ENCODE results near the gene YTHDC1. TPM values are rescaled to one million over a fixed set of nuclear protein-coding genes. Genes with fewer than 3 reads are reported as not detected.

The YTHDC1 gene
- total and polyA plus RNA-seq, 2 experiments from 2014 or later, result 72.3 to 144 TPM

DNA sequence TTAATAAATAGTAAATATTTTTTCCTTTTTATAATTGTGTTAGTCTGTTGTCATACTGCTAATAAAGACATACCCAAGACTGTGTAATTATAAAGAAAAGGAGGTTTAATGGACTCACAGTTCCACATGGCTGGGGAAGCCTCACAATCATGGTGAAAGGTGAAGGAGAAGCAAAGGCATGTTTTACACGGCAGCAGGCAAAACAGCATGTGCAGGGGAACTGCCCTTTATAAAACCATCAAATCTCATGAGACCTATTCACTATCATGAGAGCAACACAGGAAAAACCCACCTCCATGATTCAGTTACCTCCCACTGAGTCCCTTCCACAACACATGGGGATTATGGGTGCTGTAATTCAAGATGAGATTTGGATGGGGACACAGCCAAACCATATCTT lies 58.6 kb downstream of the YTHDC1 start (continued):
- TF ChIP-seq, protein P1, sequence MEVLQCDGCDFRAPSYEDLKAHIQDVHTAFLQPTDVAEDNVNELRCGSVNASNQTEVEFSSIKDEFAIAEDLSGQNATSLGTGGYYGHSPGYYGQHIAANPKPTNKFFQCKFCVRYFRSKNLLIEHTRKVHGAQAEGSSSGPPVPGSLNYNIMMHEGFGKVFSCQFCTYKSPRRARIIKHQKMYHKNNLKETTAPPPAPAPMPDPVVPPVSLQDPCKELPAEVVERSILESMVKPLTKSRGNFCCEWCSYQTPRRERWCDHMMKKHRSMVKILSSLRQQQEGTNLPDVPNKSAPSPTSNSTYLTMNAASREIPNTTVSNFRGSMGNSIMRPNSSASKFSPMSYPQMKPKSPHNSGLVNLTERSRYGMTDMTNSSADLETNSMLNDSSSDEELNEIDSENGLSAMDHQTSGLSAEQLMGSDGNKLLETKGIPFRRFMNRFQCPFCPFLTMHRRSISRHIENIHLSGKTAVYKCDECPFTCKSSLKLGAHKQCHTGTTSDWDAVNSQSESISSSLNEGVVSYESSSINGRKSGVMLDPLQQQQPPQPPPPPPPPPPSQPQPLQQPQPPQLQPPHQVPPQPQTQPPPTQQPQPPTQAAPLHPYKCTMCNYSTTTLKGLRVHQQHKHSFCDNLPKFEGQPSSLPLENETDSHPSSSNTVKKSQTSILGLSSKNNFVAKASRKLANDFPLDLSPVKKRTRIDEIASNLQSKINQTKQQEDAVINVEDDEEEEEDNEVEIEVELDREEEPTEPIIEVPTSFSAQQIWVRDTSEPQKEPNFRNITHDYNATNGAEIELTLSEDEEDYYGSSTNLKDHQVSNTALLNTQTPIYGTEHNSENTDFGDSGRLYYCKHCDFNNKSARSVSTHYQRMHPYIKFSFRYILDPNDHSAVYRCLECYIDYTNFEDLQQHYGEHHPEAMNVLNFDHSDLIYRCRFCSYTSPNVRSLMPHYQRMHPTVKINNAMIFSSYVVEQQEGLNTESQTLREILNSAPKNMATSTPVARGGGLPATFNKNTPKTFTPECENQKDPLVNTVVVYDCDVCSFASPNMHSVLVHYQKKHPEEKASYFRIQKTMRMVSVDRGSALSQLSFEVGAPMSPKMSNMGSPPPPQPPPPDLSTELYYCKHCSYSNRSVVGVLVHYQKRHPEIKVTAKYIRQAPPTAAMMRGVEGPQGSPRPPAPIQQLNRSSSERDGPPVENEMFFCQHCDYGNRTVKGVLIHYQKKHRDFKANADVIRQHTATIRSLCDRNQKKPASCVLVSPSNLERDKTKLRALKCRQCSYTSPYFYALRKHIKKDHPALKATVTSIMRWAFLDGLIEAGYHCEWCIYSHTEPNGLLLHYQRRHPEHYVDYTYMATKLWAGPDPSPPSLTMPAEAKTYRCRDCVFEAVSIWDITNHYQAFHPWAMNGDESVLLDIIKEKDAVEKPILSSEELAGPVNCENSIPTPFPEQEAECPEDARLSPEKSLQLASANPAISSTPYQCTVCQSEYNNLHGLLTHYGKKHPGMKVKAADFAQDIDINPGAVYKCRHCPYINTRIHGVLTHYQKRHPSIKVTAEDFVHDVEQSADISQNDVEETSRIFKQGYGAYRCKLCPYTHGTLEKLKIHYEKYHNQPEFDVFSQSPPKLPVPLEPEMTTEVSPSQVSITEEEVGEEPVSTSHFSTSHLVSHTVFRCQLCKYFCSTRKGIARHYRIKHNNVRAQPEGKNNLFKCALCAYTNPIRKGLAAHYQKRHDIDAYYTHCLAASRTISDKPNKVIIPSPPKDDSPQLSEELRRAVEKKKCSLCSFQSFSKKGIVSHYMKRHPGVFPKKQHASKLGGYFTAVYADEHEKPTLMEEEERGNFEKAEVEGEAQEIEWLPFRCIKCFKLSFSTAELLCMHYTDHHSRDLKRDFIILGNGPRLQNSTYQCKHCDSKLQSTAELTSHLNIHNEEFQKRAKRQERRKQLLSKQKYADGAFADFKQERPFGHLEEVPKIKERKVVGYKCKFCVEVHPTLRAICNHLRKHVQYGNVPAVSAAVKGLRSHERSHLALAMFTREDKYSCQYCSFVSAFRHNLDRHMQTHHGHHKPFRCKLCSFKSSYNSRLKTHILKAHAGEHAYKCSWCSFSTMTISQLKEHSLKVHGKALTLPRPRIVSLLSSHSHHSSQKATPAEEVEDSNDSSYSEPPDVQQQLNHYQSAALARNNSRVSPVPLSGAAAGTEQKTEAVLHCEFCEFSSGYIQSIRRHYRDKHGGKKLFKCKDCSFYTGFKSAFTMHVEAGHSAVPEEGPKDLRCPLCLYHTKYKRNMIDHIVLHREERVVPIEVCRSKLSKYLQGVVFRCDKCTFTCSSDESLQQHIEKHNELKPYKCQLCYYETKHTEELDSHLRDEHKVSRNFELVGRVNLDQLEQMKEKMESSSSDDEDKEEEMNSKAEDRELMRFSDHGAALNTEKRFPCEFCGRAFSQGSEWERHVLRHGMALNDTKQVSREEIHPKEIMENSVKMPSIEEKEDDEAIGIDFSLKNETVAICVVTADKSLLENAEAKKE (CRISPR knock-in tag; IDR thresholded peaks at IDR 0.05), result no peak
- TF ChIP-seq EZH2 (IDR thresholded peaks at IDR 0.05; ENCODE audit: low read depth, unreplicated experiment) (no peak), ZNF331 (CRISPR knock-in tag; IDR thresholded peaks at IDR 0.05; ENCODE audit: low read depth) (no peak), POLR2AphosphoS5 (IDR thresholded peaks at IDR 0.05; ENCODE audit: low read depth) (no peak)

DNA sequence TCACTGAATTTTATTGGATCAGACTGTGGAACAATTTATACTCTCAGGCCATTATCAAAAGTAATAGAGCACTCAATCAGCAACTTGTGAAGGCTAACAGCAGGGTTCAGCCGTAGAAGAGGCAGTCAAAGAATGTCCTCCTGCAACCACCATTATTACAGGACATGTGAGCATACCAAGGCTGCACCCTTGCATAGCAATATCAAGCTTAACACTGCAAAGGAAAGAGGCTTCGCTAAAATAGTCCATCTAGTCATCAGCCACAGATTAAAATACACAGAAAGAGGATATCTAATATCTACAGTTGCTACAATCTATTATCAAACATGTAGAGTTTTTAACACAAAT lies 61.5 kb downstream of the YTHDC1 start:
- Histone ChIP-seq H4K20me1 (replicated peaks; ENCODE audit: insufficient read depth) (no peaks in the 10 kb centered on the region), H3K4me2 (no peak overlapping the region), H3K4me1 (ENCODE audit: insufficient read depth) (peaks cover 15% of the 10 kb centered on the region), H2AFZ (peak overlapping the region; percentile 70), H3F3A (replicated peaks; ENCODE audit: low read depth) (no peaks in the 10 kb centered on the region), H3K27ac (ENCODE audit: low read depth) (no peak overlapping the region), H3K4me3 (no peak overlapping the region), H3K9me2 (ENCODE audit: insufficient read depth) (no peaks in the 10 kb centered on the region), H3K36me3 (ENCODE audit: insufficient read depth) (no peaks in the 10 kb centered on the region), H3K79me2 (replicated peaks; ENCODE audit: insufficient read depth) (no peaks in the 10 kb centered on the region), H3K27me3 (ENCODE audit: insufficient read depth) (no peaks in the 10 kb centered on the region)
- Mint-ChIP-seq H3K9me3 (peaks cover 15% of the 10 kb centered on the region), H3K4me1 (peaks cover 19% of the 10 kb centered on the region; the same call in 2 of the 3 replicates), H3K27ac (no peak overlapping the region), H3K4me3 (no peak overlapping the region), H3K27me3 (ENCODE audit: insufficient read depth, low read depth, poor library complexity) (no peaks in the 10 kb centered on the region), H3K36me3 (ENCODE audit: low read depth) (peaks cover 13% of the 10 kb centered on the region; the same call in 1 of the 3 replicates)
- DNase-seq (ENCODE audit: low spot score) (no peak), ATAC-seq (peak; percentile 46; the same call in 2 of the 3 replicates)
- TF ChIP-seq, protein P1 (CRISPR knock-in tag; IDR thresholded peaks at IDR 0.05), result no peak
- no peak for TF ChIP-seq ZNF331 (CRISPR knock-in tag; IDR thresholded peaks at IDR 0.05; ENCODE audit: low read depth)
- TF ChIP-seq, protein P2, sequence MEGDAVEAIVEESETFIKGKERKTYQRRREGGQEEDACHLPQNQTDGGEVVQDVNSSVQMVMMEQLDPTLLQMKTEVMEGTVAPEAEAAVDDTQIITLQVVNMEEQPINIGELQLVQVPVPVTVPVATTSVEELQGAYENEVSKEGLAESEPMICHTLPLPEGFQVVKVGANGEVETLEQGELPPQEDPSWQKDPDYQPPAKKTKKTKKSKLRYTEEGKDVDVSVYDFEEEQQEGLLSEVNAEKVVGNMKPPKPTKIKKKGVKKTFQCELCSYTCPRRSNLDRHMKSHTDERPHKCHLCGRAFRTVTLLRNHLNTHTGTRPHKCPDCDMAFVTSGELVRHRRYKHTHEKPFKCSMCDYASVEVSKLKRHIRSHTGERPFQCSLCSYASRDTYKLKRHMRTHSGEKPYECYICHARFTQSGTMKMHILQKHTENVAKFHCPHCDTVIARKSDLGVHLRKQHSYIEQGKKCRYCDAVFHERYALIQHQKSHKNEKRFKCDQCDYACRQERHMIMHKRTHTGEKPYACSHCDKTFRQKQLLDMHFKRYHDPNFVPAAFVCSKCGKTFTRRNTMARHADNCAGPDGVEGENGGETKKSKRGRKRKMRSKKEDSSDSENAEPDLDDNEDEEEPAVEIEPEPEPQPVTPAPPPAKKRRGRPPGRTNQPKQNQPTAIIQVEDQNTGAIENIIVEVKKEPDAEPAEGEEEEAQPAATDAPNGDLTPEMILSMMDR (conservative IDR thresholded peaks at IDR 0.05; ENCODE audit: low read depth in 2 of 2), result no peak
- TF ChIP-seq STAT1 (IDR thresholded peaks at IDR 0.05; ENCODE audit: unreplicated experiment), result no peak
- TF ChIP-seq NANOG (IDR thresholded peaks at IDR 0.05; ENCODE audit: borderline replicate concordance), result no peak
